B cell (primary cell): ENCODE measurements around the gene C16orf92. TPM values are rescaled to one million over a fixed set of nuclear protein-coding genes. Genes with fewer than 3 reads are reported as not detected.
A peak's percentile ranks its signal among the peaks of the same experiment; 100 is the strongest.

Source experiments
- ATAC-seq: fragments of 200-7000 bp; cut with Tn5 transposase; one replicate; pipeline ENCODE4 v1.10.0; 2021; ENCODE audit warnings: low read depth, mild to moderate bottlenecking, moderate number of reproducible peaks, moderate library complexity
- CTCF ChIA-PET: fragments of 350-600 bp; sonication (Branson Sonifier 250); formaldehyde crosslinking; loops from one replicate; lab custom pipeline; 2021; ENCODE audit warnings: antibody characterized with exemption, inconsistent platforms; lab: Charles Lee
- POLR2A ChIA-PET: fragments of 350-600 bp; sonication (Branson Sonifier 250); formaldehyde crosslinking; loops from one replicate; lab custom pipeline; 2021; ENCODE audit warnings: antibody characterized with exemption; lab: Charles Lee
- DNase-seq: peaks from one replicate; pipeline ENCODE4 v3.0.0; 2013
- H2AFZ ChIP-seq: 2 replicates; pipeline ENCODE4 v1.6.1; 2012; ENCODE audit warnings: mild to moderate bottlenecking, low read depth, low read length; ENCODE audit not compliant: insufficient read depth, poor library complexity, severe bottlenecking
- H3K27ac ChIP-seq, 2 donors: 1 replicate in 1 of 2; 2 replicates in 1 of 2; pipeline ENCODE4 v1.5.1; 2012 to 2013; ENCODE audit warnings: low read length in 2 of 2, mild to moderate bottlenecking in 2 of 2, moderate library complexity in 1 of 2
- H3K27me3 ChIP-seq, 4 experiments: fragments of 200-600 bp in 1 of 4; sonication (generic) in 1 of 4; replicated peaks in 1 of 4; 1 replicate in 2 of 4; 2 replicates in 2 of 4; pipeline versions ENCODE4 v1.6.1 to v1.7.0; 2013 to 2016; ENCODE audit warnings: low read length in 3 of 4, mild to moderate bottlenecking in 2 of 4, mixed read lengths in 1 of 4, moderate library complexity in 1 of 4; ENCODE audit not compliant: insufficient read depth in 4 of 4, control insufficient read depth in 3 of 4; ENCODE audit errors: control extremely low read depth in 1 of 4
- H3K36me3 ChIP-seq, 2 experiments: replicated peaks in 1 of 2; 1 replicate in 1 of 2; 2 replicates in 1 of 2; pipeline versions ENCODE4 v1.6.1 to v1.7.1; 2013; ENCODE audit warnings: low read length in 1 of 2; ENCODE audit not compliant: insufficient read depth in 2 of 2, control insufficient read depth in 1 of 2; ENCODE audit errors: control extremely low read depth in 1 of 2, extremely low read depth in 1 of 2
- H3K4me1 ChIP-seq, 2 donors: fragments of 200-600 bp in 1 of 2; sonication (generic) in 1 of 2; 1 replicate in 1 of 2; 2 replicates in 1 of 2; pipeline versions ENCODE4 v1.5.1 to v1.6.1; 2013 to 2017; ENCODE audit warnings: low read length in 2 of 2; ENCODE audit not compliant: control insufficient read depth in 2 of 2, insufficient read depth in 2 of 2
- H3K4me2 ChIP-seq: replicated peaks from 2 replicates; pipeline ENCODE3; 2012; ENCODE audit warnings: mild to moderate bottlenecking, low read depth, low read length; ENCODE audit not compliant: poor library complexity, severe bottlenecking
- H3K4me3 ChIP-seq, 5 experiments: fragments of 200-600 bp in 1 of 5; sonication (generic) in 1 of 5; 1 replicate in 3 of 5; 2 replicates in 2 of 5; pipeline versions ENCODE4 v1.5.1 to v1.7.0; 2011 to 2016; ENCODE audit warnings: low read length in 4 of 5, mild to moderate bottlenecking in 4 of 5, low read depth in 2 of 5, control low read depth in 1 of 5, moderate library complexity in 1 of 5; ENCODE audit not compliant: insufficient read depth in 1 of 5; ENCODE audit errors: control extremely low read depth in 1 of 5, extremely low read depth in 1 of 5
- H3K79me2 ChIP-seq: fragments of 200-600 bp; sonication (generic); one replicate; pipeline ENCODE4 v1.6.0; 2016; ENCODE audit warnings: low read length; ENCODE audit not compliant: control insufficient read depth, insufficient read depth
- H3K9ac ChIP-seq: fragments of 200-600 bp; sonication (generic); 2 replicates; pipeline ENCODE4 v1.6.1; 2017; ENCODE audit warnings: mild to moderate bottlenecking, low read length, moderate library complexity
- H3K9me3 ChIP-seq, 3 donors: one replicate each; pipeline versions ENCODE4 v1.6.1 to v1.7.1; 2013; ENCODE audit warnings: low read length in 2 of 3; ENCODE audit not compliant: control insufficient read depth in 2 of 3, insufficient read depth in 1 of 3; ENCODE audit errors: control extremely low read depth in 1 of 3
- H4K20me1 ChIP-seq: 2 replicates; pipeline ENCODE4 v1.6.0; 2012; ENCODE audit warnings: mild to moderate bottlenecking, low read length; ENCODE audit not compliant: insufficient read depth, control insufficient read depth, poor library complexity, severe bottlenecking
- H3K27ac Mint-ChIP-seq: one replicate; pipeline ENCODE4 v1.8.0; 2021; ENCODE audit warnings: mixed read lengths
- H3K27me3 Mint-ChIP-seq: one replicate; pipeline ENCODE4 v1.8.0; 2021; ENCODE audit warnings: mixed read lengths
- H3K4me1 Mint-ChIP-seq: one replicate; pipeline ENCODE4 v1.8.0; 2021; ENCODE audit warnings: mixed read lengths
- H3K4me3 Mint-ChIP-seq: one replicate; pipeline ENCODE4 v1.8.0; 2021; ENCODE audit warnings: mixed read lengths
- H3K9me3 Mint-ChIP-seq: one replicate; pipeline ENCODE4 v1.8.0; 2022; ENCODE audit warnings: mixed read lengths; ENCODE audit not compliant: insufficient read depth
- EZH2 ChIP-seq: IDR thresholded peaks from 2 replicates; pipeline ENCODE4 v1.6.1; 2012; ENCODE audit warnings: borderline replicate concordance, low read depth, mild to moderate bottlenecking, moderate library complexity, low read length; ENCODE audit not compliant: insufficient read depth, poor library complexity, severe bottlenecking
- WGBS: methylation state at CpG from one replicate; pipeline ENCODE4 v1.1.5; 2013; ENCODE audit warnings: missing lambda C conversion rate; ENCODE audit not compliant: insufficient coverage; 5-methylcytosine and 5-hydroxymethylcytosine counted together
- intact Hi-C: fragments of 100-400 bp; cut with micrococcal nuclease; formaldehyde crosslinking; loops from one replicate; pipeline ENCODE4 v1.10.0; 2022
- polyA plus RNA-seq: library from polyadenylated mRNA; depleted of rRNA; stranded (reverse); fragments of >200 nt; gene quantifications from 2 replicates; pipeline ENCODE4 v1.2.3, GENCODE V29; 2012
- total RNA-seq, 2 donors: library from RNA; stranded (reverse); fragments of 120-200 nt in 1 of 2; gene quantifications; 1 replicate in 1 of 2; 2 replicates in 1 of 2; pipeline versions ENCODE4 v1.2.3 to v1.2.4, GENCODE V29; 2013 to 2022
- TF ChIP-seq, protein P1 (sequence below): fragments of 200-600 bp; IDR thresholded peaks from one replicate; pipeline ENCODE4 v1.8.0; 2022; ENCODE audit warnings: antibody characterized with exemption, mild to moderate bottlenecking

Gene C16orf92
- total and polyA plus RNA-seq, 2 donors (not counting 1 experiment from before 2014, with no cell fraction given), result not detected

DNA sequence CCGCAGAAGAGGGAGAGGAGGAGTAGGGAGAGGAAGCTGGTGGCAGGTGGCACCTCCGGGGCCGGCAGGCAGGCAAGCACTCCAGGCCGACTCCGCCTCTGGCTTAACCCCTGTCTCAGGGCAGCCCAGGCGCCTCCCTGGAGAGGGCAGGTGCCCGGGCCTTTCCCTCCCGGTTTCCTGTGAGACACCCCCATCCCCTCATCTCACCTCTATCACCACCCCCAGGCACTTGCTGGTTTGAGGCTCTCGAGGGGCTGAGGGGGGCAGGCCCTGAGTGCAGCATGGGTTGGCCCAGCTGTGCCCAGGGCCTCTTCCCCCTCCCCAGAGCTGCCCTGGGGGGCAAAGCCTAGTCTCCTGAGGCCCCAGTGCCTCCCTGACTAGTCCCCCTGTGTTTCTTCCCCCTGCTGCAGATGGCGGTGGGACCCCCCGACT is 18.2 kb upstream of the C16orf92 start:
- POLR2A ChIA-PET, result interaction anchor here (2.4 kb wide), 1 partner anchor 198 kb away, joined by 9 read pairs; the partner anchor contains the start of gene MAZ
- Mint-ChIP-seq H3K27me3 (peaks cover 9% of the 10 kb centered on the region), H3K27ac (no peak overlapping the region), H3K4me3 (no peak overlapping the region), H3K9me3 (no peaks in the 10 kb centered on the region), H3K4me1 (peaks cover 5% of the 10 kb centered on the region)
- H3K4me3 ChIP-seq, result no peak overlapping the region
- H3K79me2 ChIP-seq, result no peaks in the 10 kb centered on the region
- peak overlapping the region; percentile 25 for H3K4me2 ChIP-seq
- ATAC-seq, result peak; percentile 18
- H3K27ac ChIP-seq, result no peak overlapping the region
- WGBS, result 7% methylated on average over 6 of the region's 11 CpGs
- H3K4me1 ChIP-seq, result peaks cover 4 to 13% of the 10 kb centered on the region in 2 donors
- no peak overlapping the region for H3K9ac ChIP-seq
- CTCF ChIA-PET, result interaction anchor here (0.5 to 2.3 kb wide), 10 partner anchors 8 to 311 kb away, joined by 3 to 9 read pairs (median 4); partner anchors contain the start of genes HIRIP3 and TMEM219
- no peak for DNase-seq
- H4K20me1 ChIP-seq, result peaks cover 17% of the 10 kb centered on the region
- peaks cover 0 to 1% (median 0%) of the 10 kb centered on the region in 3 donors for H3K9me3 ChIP-seq
- no peak overlapping the region for H2AFZ ChIP-seq
- peaks cover 0 to 7% (median 0%) of the 10 kb centered on the region in 4 experiments for H3K27me3 ChIP-seq
- intact Hi-C loops, result loop anchor here (1.0 to 2.0 kb wide), 4 partner anchors 78 to 313 kb away; partner anchors contain the start of gene KCTD13
- TF ChIP-seq, protein P1, sequence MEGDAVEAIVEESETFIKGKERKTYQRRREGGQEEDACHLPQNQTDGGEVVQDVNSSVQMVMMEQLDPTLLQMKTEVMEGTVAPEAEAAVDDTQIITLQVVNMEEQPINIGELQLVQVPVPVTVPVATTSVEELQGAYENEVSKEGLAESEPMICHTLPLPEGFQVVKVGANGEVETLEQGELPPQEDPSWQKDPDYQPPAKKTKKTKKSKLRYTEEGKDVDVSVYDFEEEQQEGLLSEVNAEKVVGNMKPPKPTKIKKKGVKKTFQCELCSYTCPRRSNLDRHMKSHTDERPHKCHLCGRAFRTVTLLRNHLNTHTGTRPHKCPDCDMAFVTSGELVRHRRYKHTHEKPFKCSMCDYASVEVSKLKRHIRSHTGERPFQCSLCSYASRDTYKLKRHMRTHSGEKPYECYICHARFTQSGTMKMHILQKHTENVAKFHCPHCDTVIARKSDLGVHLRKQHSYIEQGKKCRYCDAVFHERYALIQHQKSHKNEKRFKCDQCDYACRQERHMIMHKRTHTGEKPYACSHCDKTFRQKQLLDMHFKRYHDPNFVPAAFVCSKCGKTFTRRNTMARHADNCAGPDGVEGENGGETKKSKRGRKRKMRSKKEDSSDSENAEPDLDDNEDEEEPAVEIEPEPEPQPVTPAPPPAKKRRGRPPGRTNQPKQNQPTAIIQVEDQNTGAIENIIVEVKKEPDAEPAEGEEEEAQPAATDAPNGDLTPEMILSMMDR, result no peak
- TF ChIP-seq EZH2, result no peak
- peaks cover 0 to 31% of the 10 kb centered on the region in 2 experiments for H3K36me3 ChIP-seq
